Naive thymus-derived CD4-positive, alpha-beta T cell (primary cell): ENCODE data around the gene RAP2C. TPM values are rescaled to one million over a fixed set of nuclear protein-coding genes. Genes with fewer than 3 reads are reported as not detected.
A peak's percentile ranks its signal among the peaks of the same experiment; 100 is the strongest.
"Not testable (repeated sequence)": the region's sequence is repeated elsewhere in the genome, so short reads cannot be mapped to it uniquely, and the experiment has no call there.

Source experiments
- ATAC-seq: fragments of 150-1000 bp; cut with Tn5 transposase; 2 replicates; pipeline ENCODE4 v1.10.0; 2021; ENCODE audit warnings: mild to moderate bottlenecking, moderate library complexity
- CTCF ChIA-PET: fragments of 350-600 bp; sonication (Branson Sonifier 250); formaldehyde crosslinking; loops from one replicate; lab custom pipeline; 2021; ENCODE audit warnings: antibody characterized with exemption; lab: Charles Lee
- POLR2A ChIA-PET: fragments of 350-600 bp; sonication (Branson Sonifier 250); formaldehyde crosslinking; loops from one replicate; lab custom pipeline; 2021; ENCODE audit warnings: antibody characterized with exemption, inconsistent platforms; lab: Charles Lee
- DNase-seq, 9 donors: peaks; one replicate each; pipeline versions ENCODE4 v3.0.0 to v3.0.0-alpha.2; 2020 to 2022; ENCODE audit warnings: mixed read lengths in 1 of 9
- H3K27ac ChIP-seq: one replicate; pipeline ENCODE4 v1.7.0; 2013; ENCODE audit warnings: mild to moderate bottlenecking, low read depth, low read length, moderate library complexity
- H3K27me3 ChIP-seq, 2 donors: one replicate each; pipeline ENCODE4 v1.7.0; 2013; ENCODE audit warnings: low read length in 2 of 2, mild to moderate bottlenecking in 2 of 2, moderate library complexity in 2 of 2; ENCODE audit not compliant: control insufficient read depth in 2 of 2, insufficient read depth in 2 of 2
- H3K36me3 ChIP-seq, 3 experiments: 1 replicate in 2 of 3; 2 replicates in 1 of 3; pipeline ENCODE4 v1.7.0; 2013; ENCODE audit warnings: low read length in 3 of 3, mild to moderate bottlenecking in 3 of 3, moderate library complexity in 1 of 3; ENCODE audit not compliant: insufficient read depth in 3 of 3, control insufficient read depth in 2 of 3
- H3K4me1 ChIP-seq, 2 donors: one replicate each; pipeline ENCODE4 v1.7.0; 2013; ENCODE audit warnings: low read length in 2 of 2, mild to moderate bottlenecking in 2 of 2, moderate library complexity in 1 of 2; ENCODE audit not compliant: control insufficient read depth in 2 of 2, insufficient read depth in 2 of 2
- H3K4me3 ChIP-seq: 2 replicates; pipeline ENCODE4 v1.7.0; 2013; ENCODE audit warnings: mild to moderate bottlenecking, low read length
- H3K9me3 ChIP-seq, 3 experiments: 1 replicate in 2 of 3; 2 replicates in 1 of 3; pipeline ENCODE4 v1.7.0; 2013; ENCODE audit warnings: low read length in 3 of 3; ENCODE audit not compliant: control insufficient read depth in 2 of 3
- H3K27ac Mint-ChIP-seq, 9 donors: one replicate each; pipeline ENCODE4 v1.8.0; 2020 to 2022; ENCODE audit warnings: mixed read lengths in 9 of 9, mild to moderate bottlenecking in 8 of 9, moderate library complexity in 5 of 9, inconsistent platforms in 2 of 9
- H3K27me3 Mint-ChIP-seq, 5 donors: one replicate each; pipeline ENCODE4 v1.8.0; 2021 to 2022; ENCODE audit warnings: mixed read lengths in 5 of 5, mild to moderate bottlenecking in 1 of 5
- H3K36me3 Mint-ChIP-seq, 5 donors: one replicate each; pipeline ENCODE4 v1.8.0; 2020 to 2022; ENCODE audit warnings: mixed read lengths in 5 of 5, mild to moderate bottlenecking in 3 of 5, inconsistent platforms in 1 of 5
- H3K4me1 Mint-ChIP-seq, 7 donors: one replicate each; pipeline ENCODE4 v1.8.0; 2020 to 2022; ENCODE audit warnings: mixed read lengths in 7 of 7, mild to moderate bottlenecking in 3 of 7, inconsistent platforms in 1 of 7
- H3K4me3 Mint-ChIP-seq, 10 donors: one replicate each; pipeline ENCODE4 v1.8.0; 2020 to 2022; ENCODE audit warnings: mild to moderate bottlenecking in 10 of 10, mixed read lengths in 10 of 10, moderate library complexity in 6 of 10, inconsistent platforms in 2 of 10
- H3K9me3 Mint-ChIP-seq, 11 donors: one replicate each; pipeline ENCODE4 v1.8.0; 2020 to 2022; ENCODE audit warnings: mixed read lengths in 11 of 11, mild to moderate bottlenecking in 4 of 11, inconsistent platforms in 1 of 11, moderate library complexity in 1 of 11
- intact Hi-C, 2 donors: fragments of 100-400 bp; cut with micrococcal nuclease; formaldehyde crosslinking; loops; one replicate each; pipeline ENCODE4 v1.15.1; 2023
- polyA plus RNA-seq, 2 donors: library from polyadenylated mRNA; unstranded; fragments of 300-500 nt; fragmentation: Illumina TruSeq; gene quantifications; one replicate each; pipeline ENCODE4 v1.2.3, GENCODE V29; 2021
- total RNA-seq, 6 experiments: library from RNA in 5 of 6; stranded (reverse) in 5 of 6; gene quantifications; 1 replicate in 5 of 6; 2 replicates in 1 of 6; pipeline ENCODE4 v1.2.3 and lab custom pipeline; 2021 to 2026

Gene RAP2C
- total and polyA plus RNA-seq, 7 experiments from 2014 or later, result 11.7 to 34.7 (median 23.7) TPM

DNA sequence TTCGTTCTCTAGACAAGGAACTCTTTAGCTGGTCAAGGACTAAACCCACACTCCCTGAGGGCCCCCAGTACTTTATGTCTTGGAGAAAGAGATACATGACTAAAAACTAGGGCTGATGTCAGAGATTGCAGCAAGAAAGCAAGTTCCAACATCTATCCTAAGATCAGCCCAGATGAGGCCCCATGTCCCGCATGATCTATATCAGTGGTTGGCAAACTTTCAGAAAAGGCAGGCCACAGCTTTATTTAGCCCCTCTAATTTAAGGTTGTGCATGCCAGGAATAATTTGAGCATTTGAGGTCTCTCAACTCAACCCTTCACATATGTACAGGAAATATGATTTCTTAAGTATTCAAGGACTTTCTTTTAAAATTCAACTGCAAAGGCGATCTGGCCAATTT lies 47.4 kb downstream of the RAP2C start:
- H3K36me3 ChIP-seq, result no peaks in the 10 kb centered on the region
- H3K27me3 Mint-ChIP-seq, result peaks cover 0 to 7% (median 5%) of the 10 kb centered on the region in 5 donors
- no peak overlapping the region for H3K4me3 ChIP-seq
- no peak for DNase-seq
- H3K27ac ChIP-seq, result no peak overlapping the region
- peaks cover 0 to 1% (median 0%) of the 10 kb centered on the region in 11 donors for H3K9me3 Mint-ChIP-seq
- no peaks in the 10 kb centered on the region for H3K4me1 ChIP-seq
- POLR2A ChIA-PET, result no interaction called here
- intact Hi-C loops, result no loop called here
- no peaks in the 10 kb centered on the region for H3K4me1 Mint-ChIP-seq
- CTCF ChIA-PET, result no interaction called here
- H3K27ac Mint-ChIP-seq, result no peak overlapping the region
- H3K36me3 Mint-ChIP-seq, result no peaks in the 10 kb centered on the region
- no peak overlapping the region for H3K4me3 Mint-ChIP-seq
- no peak for ATAC-seq
- no peaks in the 10 kb centered on the region for H3K27me3 ChIP-seq
- no peaks in the 10 kb centered on the region for H3K9me3 ChIP-seq

DNA sequence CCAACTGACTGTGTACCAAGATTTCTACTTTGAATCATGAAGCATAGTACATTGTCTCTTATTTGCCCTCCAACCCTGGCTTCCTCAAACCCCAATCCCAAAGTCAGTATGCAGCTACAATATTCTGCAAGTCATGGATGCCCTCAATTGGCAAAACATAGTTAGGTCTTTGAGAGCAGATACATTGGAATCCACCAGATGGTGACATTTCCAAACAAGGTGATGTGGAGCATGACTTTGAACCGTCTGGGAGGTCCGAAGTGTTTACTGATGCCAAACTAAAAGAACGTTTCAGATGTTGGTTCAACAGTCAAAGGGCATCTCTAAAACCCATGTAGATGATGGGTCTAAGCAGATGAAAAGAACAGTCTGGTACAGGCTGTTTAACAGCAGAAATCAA lies 47.8 kb downstream of the RAP2C start:
- Histone ChIP-seq H3K9me3 (no peaks in the 10 kb centered on the region), H3K27ac (no peak overlapping the region), H3K27me3 (no peaks in the 10 kb centered on the region), H3K4me3 (no peak overlapping the region), H3K36me3 (no peaks in the 10 kb centered on the region), H3K4me1 (no peaks in the 10 kb centered on the region)
- no peaks in the 10 kb centered on the region for H3K4me1 Mint-ChIP-seq
- H3K4me3 Mint-ChIP-seq, result no peak overlapping the region
- no peak for ATAC-seq
- DNase-seq, result no peak
- H3K27ac Mint-ChIP-seq, result no peak overlapping the region
- intact Hi-C loops, result no loop called here
- H3K27me3 Mint-ChIP-seq, result peaks cover 0 to 7% (median 6%) of the 10 kb centered on the region in 5 donors
- no peaks in the 10 kb centered on the region for H3K36me3 Mint-ChIP-seq
- ChIA-PET CTCF (no interaction called here), POLR2A (no interaction called here)
- peaks cover 0 to 1% (median 0%) of the 10 kb centered on the region in 11 donors for H3K9me3 Mint-ChIP-seq

DNA sequence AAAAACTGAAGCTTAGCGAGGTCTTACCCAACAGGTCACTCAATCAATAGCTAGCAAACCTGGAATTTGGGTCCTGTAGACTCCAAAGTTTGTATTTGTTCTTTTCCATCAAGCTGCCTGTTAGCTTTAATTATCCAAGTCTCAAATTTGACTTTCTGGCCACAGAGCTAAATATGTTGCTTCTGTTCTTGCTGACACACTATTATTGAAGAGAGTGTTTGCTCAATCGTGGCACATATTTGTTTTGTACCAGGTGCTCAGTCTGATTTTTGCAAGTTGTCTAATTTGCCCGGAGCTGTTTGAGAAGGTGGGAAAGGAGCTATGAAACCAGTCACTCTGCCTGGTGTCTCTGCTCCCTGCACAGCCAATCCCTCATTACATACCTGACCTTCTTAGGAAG lies 49.7 kb downstream of the RAP2C start:
- Mint-ChIP-seq H3K4me3 (no peak overlapping the region), H3K27ac (no peak overlapping the region), H3K4me1 (no peaks in the 10 kb centered on the region), H3K27me3 (peaks cover 0 to 7% (median 6%) of the 10 kb centered on the region in 5 donors), H3K9me3 (peaks cover 0 to 4% (median 0%) of the 10 kb centered on the region in 11 donors), H3K36me3 (no peaks in the 10 kb centered on the region)
- no peak for DNase-seq
- Histone ChIP-seq H3K27me3 (no peaks in the 10 kb centered on the region), H3K27ac (no peak overlapping the region), H3K4me1 (no peaks in the 10 kb centered on the region), H3K36me3 (no peaks in the 10 kb centered on the region), H3K4me3 (no peak overlapping the region), H3K9me3 (no peaks in the 10 kb centered on the region)
- no peak for ATAC-seq
- intact Hi-C loops, result no loop called here
- ChIA-PET CTCF (no interaction called here), POLR2A (no interaction called here)

DNA sequence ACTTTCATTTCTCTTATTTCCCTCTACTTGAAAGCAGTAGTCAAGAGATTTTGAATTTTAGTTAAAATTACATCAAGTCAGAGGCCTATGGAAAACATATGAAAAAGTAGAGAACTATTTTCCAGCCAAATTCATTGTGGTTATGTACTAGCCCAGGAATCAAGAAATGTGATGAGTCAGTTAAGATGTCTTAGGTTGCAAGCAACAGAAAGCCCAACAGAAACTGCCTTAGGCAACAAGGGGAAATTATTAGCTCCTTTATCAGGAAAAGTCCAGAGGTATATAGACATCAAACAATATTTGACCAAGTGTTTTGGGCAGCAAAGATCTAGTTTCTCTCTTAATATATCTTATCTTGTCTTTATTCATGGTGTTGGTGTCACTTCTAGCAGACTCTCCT lies 53.6 kb downstream of the RAP2C start:
- H3K4me3 ChIP-seq, result no peak overlapping the region
- peaks cover 0 to 10% (median 1%) of the 10 kb centered on the region in 11 donors for H3K9me3 Mint-ChIP-seq
- intact Hi-C loops, result no loop called here
- ATAC-seq, result no peak
- no peak overlapping the region for H3K4me3 Mint-ChIP-seq
- ChIA-PET CTCF (no interaction called here), POLR2A (no interaction called here)
- H3K36me3 ChIP-seq, result no peaks in the 10 kb centered on the region
- peaks cover 0 to 5% (median 0%) of the 10 kb centered on the region in 7 donors for H3K4me1 Mint-ChIP-seq
- no peaks in the 10 kb centered on the region for H3K36me3 Mint-ChIP-seq
- DNase-seq, result no peak
- H3K27ac Mint-ChIP-seq, result no peak overlapping the region
- no peaks in the 10 kb centered on the region for H3K9me3 ChIP-seq
- H3K27ac ChIP-seq, result no peak overlapping the region
- peaks cover 0 to 11% (median 6%) of the 10 kb centered on the region in 5 donors for H3K27me3 Mint-ChIP-seq
- no peaks in the 10 kb centered on the region for H3K27me3 ChIP-seq
- H3K4me1 ChIP-seq, result no peaks in the 10 kb centered on the region

DNA sequence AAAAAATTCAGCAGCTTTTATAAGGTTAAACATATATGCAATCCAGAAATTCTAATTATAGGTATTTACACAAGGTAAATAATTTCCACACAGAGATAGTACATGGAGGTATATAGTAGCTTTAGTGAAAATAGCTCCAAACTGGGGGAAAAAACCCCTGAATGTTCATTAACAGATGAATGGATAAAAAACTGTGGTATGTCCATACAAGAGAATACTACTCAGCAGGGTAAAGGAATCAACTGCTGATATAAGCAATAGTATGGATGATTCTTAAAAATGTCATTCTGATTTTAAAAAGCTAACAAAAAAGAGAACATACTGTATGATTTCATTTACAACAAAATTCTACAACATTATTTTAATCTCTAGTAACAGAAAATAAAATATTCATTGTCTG lies 54.2 kb downstream of the RAP2C start:
- Mint-ChIP-seq H3K4me1 (peaks cover 0 to 5% (median 0%) of the 10 kb centered on the region in 7 donors), H3K4me3 (no peak overlapping the region), H3K27ac (no peak overlapping the region), H3K9me3 (peaks cover 0 to 12% (median 1%) of the 10 kb centered on the region in 11 donors), H3K36me3 (no peaks in the 10 kb centered on the region), H3K27me3 (peaks cover 0 to 11% (median 6%) of the 10 kb centered on the region in 5 donors)
- no peaks in the 10 kb centered on the region for H3K4me1 ChIP-seq
- no peak overlapping the region for H3K27ac ChIP-seq
- ATAC-seq, result no peak
- ChIA-PET POLR2A (no interaction called here), CTCF (no interaction called here)
- no peak for DNase-seq
- no peaks in the 10 kb centered on the region for H3K9me3 ChIP-seq
- H3K4me3 ChIP-seq, result no peak overlapping the region
- H3K36me3 ChIP-seq, result no peaks in the 10 kb centered on the region
- intact Hi-C loops, result no loop called here
- no peaks in the 10 kb centered on the region for H3K27me3 ChIP-seq

DNA sequence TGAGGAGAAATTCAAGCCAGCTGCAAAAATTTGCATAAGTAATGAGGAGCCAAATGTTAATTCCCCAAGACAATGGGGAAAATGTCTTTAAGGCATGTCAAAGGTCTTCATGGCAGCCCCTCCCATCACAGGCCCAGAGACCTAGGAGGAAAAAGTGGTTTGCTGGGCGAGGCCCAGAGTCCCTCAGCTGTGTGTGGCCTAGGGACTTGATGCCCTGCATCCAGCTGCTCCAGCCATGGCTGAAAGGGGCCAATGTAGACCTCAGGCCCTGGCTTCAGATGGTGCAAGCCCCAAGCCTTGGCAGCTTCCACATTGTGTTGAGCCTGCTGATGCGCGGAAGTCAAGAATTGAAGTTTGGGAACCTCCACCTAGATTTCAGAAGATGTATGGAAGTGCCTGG lies 56.2 kb downstream of the RAP2C start:
- DNase-seq, H3K4me1 Mint-ChIP-seq, H3K9me3 ChIP-seq, H3K27ac ChIP-seq, H3K27me3 ChIP-seq, H3K36me3 Mint-ChIP-seq, CTCF ChIA-PET, H3K4me1 ChIP-seq, H3K4me3 Mint-ChIP-seq, H3K36me3 ChIP-seq, intact Hi-C loops, ATAC-seq, H3K4me3 ChIP-seq, POLR2A ChIA-PET, H3K27me3 Mint-ChIP-seq: not testable (repeated sequence)
- Mint-ChIP-seq H3K27ac (peak overlapping the region in 1 of 9 donors; percentile 8), H3K9me3 (peaks cover 0 to 13% (median 1%) of the 10 kb centered on the region in 11 donors)

DNA sequence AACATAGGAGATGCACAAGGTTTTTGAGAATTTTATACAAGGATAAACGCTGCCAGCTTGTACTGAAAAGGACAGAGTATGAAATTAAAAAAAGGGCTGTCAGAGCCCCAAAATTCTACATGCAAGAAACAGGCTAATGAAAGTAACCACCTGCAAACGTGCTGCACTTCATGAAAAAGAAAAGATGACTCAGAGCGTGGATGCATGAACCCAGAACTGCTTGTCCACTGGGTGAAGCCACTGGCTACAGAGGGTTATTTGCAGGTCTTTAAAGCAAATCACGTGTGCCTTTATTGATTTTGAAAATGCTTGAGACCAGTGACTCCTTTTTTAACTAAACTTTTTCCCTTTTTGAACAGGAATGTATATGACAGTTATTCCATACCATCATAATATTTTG lies 66.1 kb downstream of the RAP2C start:
- ChIA-PET POLR2A (no interaction called here), CTCF (no interaction called here)
- Mint-ChIP-seq H3K27me3 (peaks cover 0 to 11% (median 0%) of the 10 kb centered on the region in 5 donors), H3K4me3 (no peak overlapping the region), H3K36me3 (no peaks in the 10 kb centered on the region), H3K27ac (no peak overlapping the region), H3K4me1 (peaks cover 0 to 2% (median 0%) of the 10 kb centered on the region in 7 donors), H3K9me3 (no peaks in the 10 kb centered on the region)
- ATAC-seq (no peak), DNase-seq (no peak)
- Histone ChIP-seq H3K4me1 (no peaks in the 10 kb centered on the region), H3K4me3 (no peak overlapping the region), H3K36me3 (no peaks in the 10 kb centered on the region), H3K9me3 (no peaks in the 10 kb centered on the region), H3K27ac (no peak overlapping the region), H3K27me3 (no peaks in the 10 kb centered on the region)
- intact Hi-C loops, result no loop called here
